CD14-positive monocyte (primary cell): ENCODE results near the gene PANK1. TPM values are rescaled to one million over a fixed set of nuclear protein-coding genes. Genes with fewer than 3 reads are reported as not detected.

Experiments used
- DNase-seq, 3 donors: peaks; one replicate each; pipeline ENCODE4 v3.0.0-alpha.2; 2011 to 2022
- H2AFZ ChIP-seq: 2 replicates; pipeline ENCODE4 v1.6.0; 2012; ENCODE audit warnings: mild to moderate bottlenecking, low read depth, low read length, inconsistent platforms; ENCODE audit not compliant: insufficient read depth, poor library complexity, severe bottlenecking
- H3K27ac ChIP-seq, 2 donors: 1 replicate in 1 of 2; 2 replicates in 1 of 2; pipeline ENCODE4 v1.5.1; 2012 to 2013; ENCODE audit warnings: low read length in 2 of 2, control low read depth in 1 of 2, inconsistent platforms in 1 of 2, low read depth in 1 of 2, mild to moderate bottlenecking in 1 of 2
- H3K27me3 ChIP-seq, 2 donors: one replicate each; pipeline versions ENCODE4 v1.6.0 to v1.6.1; 2011 to 2013; ENCODE audit warnings: low read length in 2 of 2; ENCODE audit not compliant: control insufficient read depth in 2 of 2, insufficient read depth in 2 of 2
- H3K36me3 ChIP-seq, 2 donors: replicated peaks in 1 of 2; 1 replicate in 1 of 2; 2 replicates in 1 of 2; pipeline versions ENCODE4 v1.5.1 to v1.6.1; 2012 to 2013; ENCODE audit warnings: low read length in 2 of 2, control low read depth in 1 of 2, inconsistent platforms in 1 of 2, mild to moderate bottlenecking in 1 of 2; ENCODE audit not compliant: insufficient read depth in 2 of 2, control insufficient read depth in 1 of 2
- H3K4me1 ChIP-seq, 2 donors: 1 replicate in 1 of 2; 2 replicates in 1 of 2; pipeline versions ENCODE4 v1.5.1 to v1.6.1; 2012 to 2013; ENCODE audit warnings: low read length in 2 of 2, control low read depth in 1 of 2, inconsistent platforms in 1 of 2, mild to moderate bottlenecking in 1 of 2, moderate library complexity in 1 of 2; ENCODE audit not compliant: insufficient read depth in 2 of 2, control insufficient read depth in 1 of 2
- H3K4me2 ChIP-seq: replicated peaks from 2 replicates; pipeline ENCODE3; 2012; ENCODE audit warnings: low read length, moderate library complexity, mild to moderate bottlenecking; ENCODE audit not compliant: poor library complexity, severe bottlenecking; ENCODE audit errors: extremely low read depth
- H3K4me3 ChIP-seq, 3 experiments: fragments of 200-600 bp in 1 of 3; sonication (generic) in 1 of 3; replicated peaks in 1 of 3; 1 replicate in 2 of 3; 2 replicates in 1 of 3; pipeline ENCODE4 v1.5.1; 2011 to 2013; ENCODE audit warnings: low read length in 3 of 3, mild to moderate bottlenecking in 3 of 3, control low read depth in 2 of 3, low read depth in 2 of 3, inconsistent platforms in 1 of 3, moderate library complexity in 1 of 3
- H3K79me2 ChIP-seq: 2 replicates; pipeline ENCODE4 v1.6.0; 2012; ENCODE audit warnings: mild to moderate bottlenecking, control low read depth, inconsistent platforms, low read length, moderate library complexity; ENCODE audit not compliant: insufficient read depth
- H3K9ac ChIP-seq: 2 replicates; pipeline ENCODE4 v1.6.0; 2017; ENCODE audit warnings: low read length, mild to moderate bottlenecking; ENCODE audit not compliant: insufficient read depth, poor library complexity, severe bottlenecking
- H3K9me3 ChIP-seq, 2 donors: replicated peaks in 1 of 2; 1 replicate in 1 of 2; 2 replicates in 1 of 2; pipeline versions ENCODE4 v1.5.1 to v1.6.1; 2012 to 2013; ENCODE audit warnings: low read length in 2 of 2, control low read depth in 1 of 2; ENCODE audit not compliant: control insufficient read depth in 1 of 2, insufficient read depth in 1 of 2
- H4K20me1 ChIP-seq: 2 replicates; pipeline ENCODE4 v1.6.0; 2012; ENCODE audit warnings: mild to moderate bottlenecking, low read length, control low read depth, moderate library complexity; ENCODE audit not compliant: insufficient read depth
- H3K27ac Mint-ChIP-seq, 7 donors: one replicate each; pipeline ENCODE4 v1.8.0; 2020; ENCODE audit warnings: mild to moderate bottlenecking in 7 of 7, mixed read lengths in 7 of 7, moderate library complexity in 6 of 7, inconsistent platforms in 2 of 7
- H3K27me3 Mint-ChIP-seq, 3 donors: one replicate each; pipeline ENCODE4 v1.8.0; 2021 to 2022; ENCODE audit warnings: low read depth in 3 of 3, mild to moderate bottlenecking in 3 of 3, mixed read lengths in 3 of 3, moderate library complexity in 3 of 3, inconsistent platforms in 1 of 3
- H3K36me3 Mint-ChIP-seq, 2 donors: one replicate each; pipeline ENCODE4 v1.8.0; 2020; ENCODE audit warnings: mixed read lengths in 2 of 2, inconsistent platforms in 1 of 2, mild to moderate bottlenecking in 1 of 2
- H3K4me1 Mint-ChIP-seq: one replicate; pipeline ENCODE4 v1.8.0; 2020; ENCODE audit warnings: mild to moderate bottlenecking, mixed read lengths
- H3K4me3 Mint-ChIP-seq, 2 donors: one replicate each; pipeline ENCODE4 v1.8.0; 2020; ENCODE audit warnings: mild to moderate bottlenecking in 2 of 2, mixed read lengths in 2 of 2, moderate library complexity in 1 of 2
- H3K9me3 Mint-ChIP-seq, 7 donors: one replicate each; pipeline ENCODE4 v1.8.0; 2020 to 2022; ENCODE audit warnings: mixed read lengths in 7 of 7, mild to moderate bottlenecking in 6 of 7, moderate library complexity in 6 of 7, inconsistent platforms in 2 of 7
- WGBS: methylation state at CpG from one replicate; pipeline ENCODE4 v1.1.5; 2013; ENCODE audit warnings: missing lambda C conversion rate; ENCODE audit not compliant: insufficient coverage; 5-methylcytosine and 5-hydroxymethylcytosine counted together
- intact Hi-C, 2 donors: fragments of 100-400 bp; cut with micrococcal nuclease; formaldehyde crosslinking; loops; one replicate each; pipeline versions ENCODE4 v1.15.0 to v1.15.1; 2023
- polyA plus RNA-seq, 3 donors: library from polyadenylated mRNA; depleted of rRNA in 1 of 3; unstranded in 2 of 3; stranded (reverse) in 1 of 3; fragments of 300-500 nt in 2 of 3; fragments of >200 nt in 1 of 3; fragmentation: Illumina TruSeq in 2 of 3; gene quantifications; 1 replicate in 2 of 3; 2 replicates in 1 of 3; pipeline ENCODE4 v1.2.3, GENCODE V29; 2012 to 2021
- TF ChIP-seq, protein P1 (sequence below): fragments of 200-600 bp; IDR thresholded peaks from one replicate; pipeline ENCODE4 v1.8.0; 2022; ENCODE audit warnings: antibody characterized with exemption, mild to moderate bottlenecking

PANK1 gene
- polyA plus RNA-seq, 3 donors: 0.31 to 0.67 (median 0.61) TPM

DNA sequence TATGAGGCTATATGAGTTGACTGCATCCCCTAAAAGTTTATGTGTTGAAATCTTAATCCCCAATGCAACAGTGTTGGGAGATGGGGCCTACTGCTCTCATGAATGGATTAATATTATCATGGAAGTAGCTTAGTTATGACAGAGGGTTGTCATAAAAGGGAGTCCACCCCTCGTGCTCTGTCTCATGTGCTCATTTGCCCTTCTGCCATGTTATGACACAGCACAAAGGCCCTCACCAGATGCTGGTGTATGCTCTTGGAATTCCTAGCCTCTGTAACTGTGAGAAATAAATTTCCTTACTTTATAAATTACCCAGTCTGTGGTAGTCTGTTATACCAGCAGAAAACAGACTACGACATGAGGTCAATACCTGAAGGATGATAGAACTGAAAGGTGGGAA, 17.6 kb upstream of the PANK1 start:
- intact Hi-C loops: no loop called here
- Histone ChIP-seq H3K9ac (no peak overlapping the region), H3K79me2 (no peaks in the 10 kb centered on the region), H3K4me2 (no peak overlapping the region), H3K27ac (no peak overlapping the region), H3K9me3 (no peaks in the 10 kb centered on the region), H3K4me3 (no peak overlapping the region), H4K20me1 (no peaks in the 10 kb centered on the region), H2AFZ (no peak overlapping the region), H3K4me1 (no peaks in the 10 kb centered on the region), H3K27me3 (no peaks in the 10 kb centered on the region), H3K36me3 (no peaks in the 10 kb centered on the region)
- WGBS: 90% methylated on average over 2 of the region's 2 CpGs
- H3K27ac Mint-ChIP-seq: no peak overlapping the region
- H3K4me3 Mint-ChIP-seq: no peak overlapping the region
- no peaks in the 10 kb centered on the region for H3K9me3 Mint-ChIP-seq
- peaks cover 0 to 4% (median 0%) of the 10 kb centered on the region in 3 donors for H3K27me3 Mint-ChIP-seq
- no peaks in the 10 kb centered on the region for H3K4me1 Mint-ChIP-seq
- H3K36me3 Mint-ChIP-seq: no peaks in the 10 kb centered on the region
- TF ChIP-seq, protein P1, sequence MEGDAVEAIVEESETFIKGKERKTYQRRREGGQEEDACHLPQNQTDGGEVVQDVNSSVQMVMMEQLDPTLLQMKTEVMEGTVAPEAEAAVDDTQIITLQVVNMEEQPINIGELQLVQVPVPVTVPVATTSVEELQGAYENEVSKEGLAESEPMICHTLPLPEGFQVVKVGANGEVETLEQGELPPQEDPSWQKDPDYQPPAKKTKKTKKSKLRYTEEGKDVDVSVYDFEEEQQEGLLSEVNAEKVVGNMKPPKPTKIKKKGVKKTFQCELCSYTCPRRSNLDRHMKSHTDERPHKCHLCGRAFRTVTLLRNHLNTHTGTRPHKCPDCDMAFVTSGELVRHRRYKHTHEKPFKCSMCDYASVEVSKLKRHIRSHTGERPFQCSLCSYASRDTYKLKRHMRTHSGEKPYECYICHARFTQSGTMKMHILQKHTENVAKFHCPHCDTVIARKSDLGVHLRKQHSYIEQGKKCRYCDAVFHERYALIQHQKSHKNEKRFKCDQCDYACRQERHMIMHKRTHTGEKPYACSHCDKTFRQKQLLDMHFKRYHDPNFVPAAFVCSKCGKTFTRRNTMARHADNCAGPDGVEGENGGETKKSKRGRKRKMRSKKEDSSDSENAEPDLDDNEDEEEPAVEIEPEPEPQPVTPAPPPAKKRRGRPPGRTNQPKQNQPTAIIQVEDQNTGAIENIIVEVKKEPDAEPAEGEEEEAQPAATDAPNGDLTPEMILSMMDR: no peak
- no peak for DNase-seq

DNA sequence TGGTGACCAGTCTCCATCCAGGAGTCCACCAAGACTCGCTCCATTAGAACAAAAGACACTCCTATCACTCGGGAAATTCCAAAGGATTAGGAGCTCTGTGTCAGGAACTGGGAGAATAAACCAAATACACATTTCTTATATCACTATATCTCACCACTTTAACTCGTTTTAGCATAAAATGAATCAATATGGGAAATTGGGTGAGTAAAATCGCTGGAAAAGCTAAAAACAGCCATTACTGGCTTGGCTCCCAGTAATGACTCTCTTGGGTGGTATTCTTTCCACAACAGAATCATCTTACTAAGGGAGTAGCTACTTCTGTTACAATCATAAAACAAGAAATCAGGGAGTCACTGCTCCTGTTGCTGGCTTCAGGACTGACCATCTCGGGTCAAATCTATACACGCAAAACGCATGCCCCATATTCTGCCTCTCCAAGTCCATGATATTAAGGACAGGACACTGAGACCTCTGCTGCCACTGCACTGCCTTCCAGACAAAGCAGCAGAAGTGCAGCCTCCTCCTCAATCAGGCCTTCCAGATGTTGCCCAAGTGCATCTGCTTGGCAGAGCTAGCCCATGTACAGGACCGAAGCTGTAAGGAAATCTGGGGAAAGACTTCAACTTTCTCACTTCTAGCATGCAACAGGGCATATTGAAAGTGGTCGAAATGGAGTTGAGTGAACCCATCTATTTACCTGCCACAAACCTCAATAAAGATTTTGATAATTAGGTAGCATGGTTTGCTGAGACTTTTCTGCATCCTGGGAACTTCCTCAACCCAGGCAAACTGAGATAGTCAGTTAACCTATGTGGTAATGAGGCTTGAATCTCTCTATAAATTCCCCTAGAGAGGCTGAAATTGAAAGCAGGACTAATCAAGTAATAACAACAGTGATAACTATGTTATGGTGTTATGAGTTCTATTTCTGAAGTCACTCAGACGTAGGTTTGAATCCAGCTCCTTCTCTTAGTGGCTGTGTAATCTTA, 14.4 kb upstream of the PANK1 start:
- no peaks in the 10 kb centered on the region for H3K27me3 ChIP-seq
- H3K36me3 ChIP-seq: no peaks in the 10 kb centered on the region
- TF ChIP-seq, protein P1: no peak
- intact Hi-C loops: no loop called here
- Mint-ChIP-seq H3K36me3 (no peaks in the 10 kb centered on the region), H3K4me1 (no peaks in the 10 kb centered on the region), H3K27me3 (peaks cover 1 to 4% (median 1%) of the 10 kb centered on the region in 3 donors), H3K27ac (peak overlapping the region in 1 of 7 donors; percentile 2), H3K4me3 (no peak overlapping the region), H3K9me3 (peaks cover 0 to 4% (median 2%) of the 10 kb centered on the region in 7 donors)
- H3K4me2 ChIP-seq: no peak overlapping the region
- H3K4me3 ChIP-seq: no peak overlapping the region
- H2AFZ ChIP-seq: no peak overlapping the region
- no peak for DNase-seq
- H3K9ac ChIP-seq: no peak overlapping the region
- H3K27ac ChIP-seq: no peak overlapping the region
- no peaks in the 10 kb centered on the region for H3K4me1 ChIP-seq
- H3K79me2 ChIP-seq: no peaks in the 10 kb centered on the region
- H3K9me3 ChIP-seq: no peaks in the 10 kb centered on the region
- no peaks in the 10 kb centered on the region for H4K20me1 ChIP-seq
- WGBS: 90% methylated on average over 3 of the region's 10 CpGs
